ENCODE results near the gene GMDS.

Gene GMDS

GRCh38 chr6:1739680-1740079 lies 505.7 kb downstream of the GMDS start:
- no peak overlapping the region for H3K27ac ChIP-seq (ENCODE audit: low read length)
- H3K4me1 ChIP-seq (ENCODE audit: insufficient read depth, low read length) = no peaks in the 10 kb centered on the region
- H3K9me3 ChIP-seq (ENCODE audit: insufficient read depth, low read length, severe bottlenecking) = no peaks in the 10 kb centered on the region
- ATAC-seq (ENCODE audit: insufficient read depth, low read depth) (no peak), DNase-seq (no peak)
- no peak overlapping the region for H3K4me3 ChIP-seq (ENCODE audit: low read depth in 1 of 2, low read length in 2 of 2)
- H2AFZ ChIP-seq (ENCODE audit: low read depth, low read length) = no peak overlapping the region
- H3K9ac ChIP-seq (ENCODE audit: low read depth, low read length) = no peak overlapping the region
- H3K27me3 ChIP-seq (ENCODE audit: insufficient read depth, low read length, poor library complexity) = no peaks in the 10 kb centered on the region
- H3K36me3 ChIP-seq (ENCODE audit: insufficient read depth, low read length) = no peaks in the 10 kb centered on the region
- no peaks in the 10 kb centered on the region; the same call in 1 of the 2 replicates for H4K20me1 ChIP-seq (ENCODE audit: insufficient read depth, low read length)
- H3K79me2 ChIP-seq (ENCODE audit: insufficient read depth, low read length) = no peaks in the 10 kb centered on the region
- no peak overlapping the region for H3K4me2 ChIP-seq (ENCODE audit: insufficient read depth, low read length)
- no peak for TF ChIP-seq EZH2 (IDR thresholded peaks at IDR 0.05; ENCODE audit: borderline replicate concordance, low read depth, low read length, severe bottlenecking)
- no peak for TF ChIP-seq CTCF (IDR thresholded peaks at IDR 0.05; ENCODE audit: borderline replicate concordance, extremely low read depth, low read length, poor library complexity, severe bottlenecking)

- Histone ChIP-seq H3K4me3 (ENCODE audit: low read depth in 1 of 2, low read length in 2 of 2) (no peak overlapping the region), H3K36me3 (ENCODE audit: insufficient read depth, low read length) (no peaks in the 10 kb centered on the region), H3K9me3 (ENCODE audit: insufficient read depth, low read length, severe bottlenecking) (no peaks in the 10 kb centered on the region), H3K27ac (ENCODE audit: low read length) (no peak overlapping the region), H2AFZ (ENCODE audit: low read depth, low read length) (no peak overlapping the region), H3K4me1 (ENCODE audit: insufficient read depth, low read length) (no peaks in the 10 kb centered on the region), H3K4me2 (ENCODE audit: insufficient read depth, low read length) (no peak overlapping the region), H3K79me2 (ENCODE audit: insufficient read depth, low read length) (no peaks in the 10 kb centered on the region), H3K27me3 (ENCODE audit: insufficient read depth, low read length, poor library complexity) (no peaks in the 10 kb centered on the region), H3K9ac (ENCODE audit: low read depth, low read length) (no peak overlapping the region), H4K20me1 (ENCODE audit: insufficient read depth, low read length) (no peaks in the 10 kb centered on the region; the same call in 1 of the 2 replicates)
- no peak for DNase-seq
- TF ChIP-seq EZH2 (IDR thresholded peaks at IDR 0.05; ENCODE audit: borderline replicate concordance, low read depth, low read length, severe bottlenecking) = no peak
- no peak for ATAC-seq (ENCODE audit: insufficient read depth, low read depth)
Measured at GRCh38 chr6:1739220-1739619, 506.2 kb downstream of the GMDS start.

GRCh38 chr6:1738558-1739081 lies 506.8 kb downstream of the GMDS start:
- H4K20me1 ChIP-seq (ENCODE audit: insufficient read depth, low read length) = no peaks in the 10 kb centered on the region; the same call in 1 of the 2 replicates
- no peaks in the 10 kb centered on the region for H3K9me3 ChIP-seq (ENCODE audit: insufficient read depth, low read length, severe bottlenecking)
- ATAC-seq (ENCODE audit: insufficient read depth, low read depth) = no peak
- no peaks in the 10 kb centered on the region for H3K36me3 ChIP-seq (ENCODE audit: insufficient read depth, low read length)
- H2AFZ ChIP-seq (ENCODE audit: low read depth, low read length) = no peak overlapping the region
- no peaks in the 10 kb centered on the region for H3K79me2 ChIP-seq (ENCODE audit: insufficient read depth, low read length)
- no peak overlapping the region for H3K4me3 ChIP-seq (ENCODE audit: low read depth in 1 of 2, low read length in 2 of 2)
- no peaks in the 10 kb centered on the region for H3K27me3 ChIP-seq (ENCODE audit: insufficient read depth, low read length, poor library complexity)
- TF ChIP-seq EZH2 (IDR thresholded peaks at IDR 0.05; ENCODE audit: borderline replicate concordance, low read depth, low read length, severe bottlenecking) = no peak
- TF ChIP-seq CTCF (IDR thresholded peaks at IDR 0.05; ENCODE audit: borderline replicate concordance, extremely low read depth, low read length, poor library complexity, severe bottlenecking) = no peak
- DNase-seq = no peak
- no peaks in the 10 kb centered on the region for H3K4me1 ChIP-seq (ENCODE audit: insufficient read depth, low read length)
- H3K27ac ChIP-seq (ENCODE audit: low read length) = no peak overlapping the region
- H3K4me2 ChIP-seq (ENCODE audit: insufficient read depth, low read length) = no peak overlapping the region
- no peak overlapping the region for H3K9ac ChIP-seq (ENCODE audit: low read depth, low read length)

GRCh38 chr6:1737463-1738311 lies 507.7 kb downstream of the GMDS start:
- no peaks in the 10 kb centered on the region for H3K36me3 ChIP-seq (ENCODE audit: insufficient read depth, low read length)
- no peak for ATAC-seq (ENCODE audit: insufficient read depth, low read depth)
- no peak overlapping the region for H2AFZ ChIP-seq (ENCODE audit: low read depth, low read length)
- TF ChIP-seq EZH2 (IDR thresholded peaks at IDR 0.05; ENCODE audit: borderline replicate concordance, low read depth, low read length, severe bottlenecking) = no peak
- no peak for TF ChIP-seq CTCF (IDR thresholded peaks at IDR 0.05; ENCODE audit: borderline replicate concordance, extremely low read depth, low read length, poor library complexity, severe bottlenecking)
- no peaks in the 10 kb centered on the region for H3K27me3 ChIP-seq (ENCODE audit: insufficient read depth, low read length, poor library complexity)
- H3K79me2 ChIP-seq (ENCODE audit: insufficient read depth, low read length) = no peaks in the 10 kb centered on the region
- no peaks in the 10 kb centered on the region; the same call in 1 of the 2 replicates for H4K20me1 ChIP-seq (ENCODE audit: insufficient read depth, low read length)
- no peaks in the 10 kb centered on the region for H3K9me3 ChIP-seq (ENCODE audit: insufficient read depth, low read length, severe bottlenecking)
- no peak overlapping the region for H3K4me2 ChIP-seq (ENCODE audit: insufficient read depth, low read length)
- H3K9ac ChIP-seq (ENCODE audit: low read depth, low read length) = no peak overlapping the region
- H3K27ac ChIP-seq (ENCODE audit: low read length) = no peak overlapping the region
- H3K4me3 ChIP-seq (ENCODE audit: low read depth in 1 of 2, low read length in 2 of 2) = no peak overlapping the region
- H3K4me1 ChIP-seq (ENCODE audit: insufficient read depth, low read length) = no peaks in the 10 kb centered on the region
- no peak for DNase-seq

Measured in DND-41 (cell line).